ENCODE results near the gene CHST12.
"Not testable (repeated sequence)": the region's sequence is repeated elsewhere in the genome, so short reads cannot be mapped to it uniquely, and the experiment has no call there.

CHST12 gene

GRCh38 chr7:2362385-2363088 is 40.9 kb upstream of the CHST12 start:
- Histone ChIP-seq H3K4me3 (ENCODE audit: low read depth, low read length) (no peak overlapping the region), H3K27me3 (ENCODE audit: control insufficient read depth, insufficient read depth, low read length) (no peaks in the 10 kb centered on the region), H3K9ac (ENCODE audit: low read depth, low read length) (no peak overlapping the region), H3K27ac (ENCODE audit: low read depth, low read length) (no peak overlapping the region), H3K9me3 (ENCODE audit: control insufficient read depth, insufficient read depth, low read length) (no peaks in the 10 kb centered on the region), H3K4me1 (ENCODE audit: control insufficient read depth, insufficient read depth, low read length) (no peaks in the 10 kb centered on the region), H3K36me3 (ENCODE audit: control insufficient read depth, insufficient read depth, low read length) (peaks cover 93% of the 10 kb centered on the region)

- H3K27me3 ChIP-seq (ENCODE audit: control insufficient read depth, insufficient read depth, low read length), result no peaks in the 10 kb centered on the region
- peaks cover 100% of the 10 kb centered on the region for H3K36me3 ChIP-seq (ENCODE audit: control insufficient read depth, insufficient read depth, low read length)
- no peak overlapping the region for H3K9ac ChIP-seq (ENCODE audit: low read depth, low read length)
- no peak overlapping the region for H3K4me3 ChIP-seq (ENCODE audit: low read depth, low read length)
- H3K4me1 ChIP-seq (ENCODE audit: control insufficient read depth, insufficient read depth, low read length), result no peaks in the 10 kb centered on the region
- no peak overlapping the region for H3K27ac ChIP-seq (ENCODE audit: low read depth, low read length)
- H3K9me3 ChIP-seq (ENCODE audit: control insufficient read depth, insufficient read depth, low read length), result no peaks in the 10 kb centered on the region
These were observed 34.3 kb upstream of the CHST12 start for GRCh38 chr7:2369139-2369538.

GRCh38 chr7:2371329-2371728 is 32.1 kb upstream of the CHST12 start:
- no peaks in the 10 kb centered on the region for H3K4me1 ChIP-seq (ENCODE audit: control insufficient read depth, insufficient read depth, low read length)
- no peak overlapping the region for H3K27ac ChIP-seq (ENCODE audit: low read depth, low read length)
- no peaks in the 10 kb centered on the region for H3K27me3 ChIP-seq (ENCODE audit: control insufficient read depth, insufficient read depth, low read length)
- peaks cover 100% of the 10 kb centered on the region for H3K36me3 ChIP-seq (ENCODE audit: control insufficient read depth, insufficient read depth, low read length)
- H3K4me3 ChIP-seq (ENCODE audit: low read depth, low read length), result no peak overlapping the region
- H3K9ac ChIP-seq (ENCODE audit: low read depth, low read length), result no peak overlapping the region
- no peaks in the 10 kb centered on the region for H3K9me3 ChIP-seq (ENCODE audit: control insufficient read depth, insufficient read depth, low read length)

GRCh38 chr7:2372724-2373123 is 30.7 kb upstream of the CHST12 start:
- Histone ChIP-seq H3K4me3 (ENCODE audit: low read depth, low read length) (no peak overlapping the region), H3K4me1 (ENCODE audit: control insufficient read depth, insufficient read depth, low read length) (no peaks in the 10 kb centered on the region), H3K36me3 (ENCODE audit: control insufficient read depth, insufficient read depth, low read length) (peaks cover 97% of the 10 kb centered on the region), H3K27ac (ENCODE audit: low read depth, low read length) (no peak overlapping the region), H3K9me3 (ENCODE audit: control insufficient read depth, insufficient read depth, low read length) (no peaks in the 10 kb centered on the region), H3K27me3 (ENCODE audit: control insufficient read depth, insufficient read depth, low read length) (no peaks in the 10 kb centered on the region), H3K9ac (ENCODE audit: low read depth, low read length) (no peak overlapping the region)

DNA sequence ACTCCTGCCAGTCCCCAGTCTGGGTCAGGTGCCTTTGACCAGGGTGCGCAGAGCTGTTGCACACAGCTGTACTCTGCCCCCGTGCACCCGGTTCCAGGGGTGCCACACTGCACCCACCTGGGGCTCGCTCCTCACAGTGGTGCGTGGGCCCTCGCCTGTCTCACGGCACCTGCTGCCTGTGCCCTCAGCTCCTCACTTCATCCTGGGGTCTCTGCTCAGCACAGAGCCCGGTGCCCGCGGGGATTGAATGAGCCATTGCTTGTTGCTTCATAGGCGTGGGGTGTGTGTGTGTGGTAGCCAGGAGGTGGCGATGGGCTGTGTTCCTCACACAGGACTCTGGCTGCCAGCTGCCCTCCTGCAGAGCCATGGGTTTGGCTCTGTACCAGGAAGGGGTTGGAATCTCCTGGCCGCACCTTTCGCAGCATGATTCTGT is 30.3 kb upstream of the CHST12 start:
- H3K9ac ChIP-seq (ENCODE audit: low read depth, low read length), result no peak overlapping the region
- no peak overlapping the region for H3K27ac ChIP-seq (ENCODE audit: low read depth, low read length)
- H3K9me3 ChIP-seq (ENCODE audit: control insufficient read depth, insufficient read depth, low read length), result no peaks in the 10 kb centered on the region
- no peak overlapping the region for H3K4me3 ChIP-seq (ENCODE audit: low read depth, low read length)
- H3K36me3 ChIP-seq (ENCODE audit: control insufficient read depth, insufficient read depth, low read length), result peaks cover 95% of the 10 kb centered on the region
- H3K4me1 ChIP-seq (ENCODE audit: control insufficient read depth, insufficient read depth, low read length), result no peaks in the 10 kb centered on the region
- no peaks in the 10 kb centered on the region for H3K27me3 ChIP-seq (ENCODE audit: control insufficient read depth, insufficient read depth, low read length)

- no peaks in the 10 kb centered on the region for H3K27me3 ChIP-seq (ENCODE audit: control insufficient read depth, insufficient read depth, low read length)
- no peak overlapping the region for H3K9ac ChIP-seq (ENCODE audit: low read depth, low read length)
- H3K27ac ChIP-seq (ENCODE audit: low read depth, low read length), result no peak overlapping the region
- no peaks in the 10 kb centered on the region for H3K4me1 ChIP-seq (ENCODE audit: control insufficient read depth, insufficient read depth, low read length)
- no peaks in the 10 kb centered on the region for H3K9me3 ChIP-seq (ENCODE audit: control insufficient read depth, insufficient read depth, low read length)
- no peak overlapping the region for H3K4me3 ChIP-seq (ENCODE audit: low read depth, low read length)
- peaks cover 95% of the 10 kb centered on the region for H3K36me3 ChIP-seq (ENCODE audit: control insufficient read depth, insufficient read depth, low read length)
These were observed 29.8 kb upstream of the CHST12 start for GRCh38 chr7:2373646-2374045.

GRCh38 chr7:2374401-2374800 is 29.0 kb upstream of the CHST12 start:
- H3K9me3 ChIP-seq (ENCODE audit: control insufficient read depth, insufficient read depth, low read length), result no peaks in the 10 kb centered on the region
- H3K4me3 ChIP-seq (ENCODE audit: low read depth, low read length), result no peak overlapping the region
- no peaks in the 10 kb centered on the region for H3K4me1 ChIP-seq (ENCODE audit: control insufficient read depth, insufficient read depth, low read length)
- H3K9ac ChIP-seq (ENCODE audit: low read depth, low read length), result no peak overlapping the region
- no peaks in the 10 kb centered on the region for H3K27me3 ChIP-seq (ENCODE audit: control insufficient read depth, insufficient read depth, low read length)
- H3K27ac ChIP-seq (ENCODE audit: low read depth, low read length), result no peak overlapping the region
- peaks cover 95% of the 10 kb centered on the region for H3K36me3 ChIP-seq (ENCODE audit: control insufficient read depth, insufficient read depth, low read length)

- H3K9me3 ChIP-seq (ENCODE audit: control insufficient read depth, insufficient read depth, low read length), result no peaks in the 10 kb centered on the region
- peaks cover 95% of the 10 kb centered on the region for H3K36me3 ChIP-seq (ENCODE audit: control insufficient read depth, insufficient read depth, low read length)
- no peaks in the 10 kb centered on the region for H3K4me1 ChIP-seq (ENCODE audit: control insufficient read depth, insufficient read depth, low read length)
- no peak overlapping the region for H3K27ac ChIP-seq (ENCODE audit: low read depth, low read length)
- no peak overlapping the region for H3K9ac ChIP-seq (ENCODE audit: low read depth, low read length)
- H3K4me3 ChIP-seq (ENCODE audit: low read depth, low read length), result no peak overlapping the region
- H3K27me3 ChIP-seq (ENCODE audit: control insufficient read depth, insufficient read depth, low read length), result no peaks in the 10 kb centered on the region
These were observed 28.3 kb upstream of the CHST12 start for GRCh38 chr7:2374830-2375728.

DNA sequence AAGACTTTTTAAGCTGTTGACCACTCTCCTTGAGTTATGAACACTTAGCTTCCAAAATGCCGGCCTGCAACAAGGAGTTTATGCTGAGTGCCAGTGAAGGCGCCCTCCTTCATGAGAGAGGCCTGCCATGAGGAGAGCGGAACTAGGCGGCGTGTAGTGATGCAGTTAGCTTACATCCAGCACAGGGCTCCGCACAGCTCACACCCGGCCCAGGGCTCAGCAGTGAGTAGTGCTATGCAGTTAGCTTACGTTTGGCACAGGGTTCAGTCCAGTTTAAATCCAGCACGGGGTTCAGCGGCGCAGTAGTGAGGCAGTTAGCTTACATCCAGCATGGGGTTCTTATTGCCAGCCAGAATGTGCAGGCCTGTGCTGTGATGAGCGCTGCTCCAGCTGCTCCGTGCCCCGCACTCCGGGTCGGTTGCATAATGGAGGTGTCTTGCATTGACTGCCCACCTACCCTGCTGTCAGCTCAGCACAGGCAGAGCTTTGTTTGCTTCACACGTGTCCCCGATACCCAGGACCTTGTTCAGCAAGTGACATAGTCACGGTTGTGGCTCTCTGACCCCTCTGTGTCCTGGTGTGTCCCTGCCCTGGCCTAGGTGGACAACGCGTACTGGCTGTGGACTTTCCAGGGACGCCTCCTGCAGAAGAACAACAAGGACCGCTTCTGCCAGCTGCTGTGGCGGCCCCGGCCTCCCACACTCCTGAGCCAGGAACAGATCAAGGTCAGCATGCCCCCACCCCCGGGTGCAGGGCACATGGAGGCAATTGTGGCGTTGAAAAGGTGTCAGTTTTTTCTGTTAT is 26.9 kb upstream of the CHST12 start:
- no peaks in the 10 kb centered on the region for H3K27me3 ChIP-seq (ENCODE audit: control insufficient read depth, insufficient read depth, low read length)
- H3K27ac ChIP-seq (ENCODE audit: low read depth, low read length), result no peak overlapping the region
- H3K9ac ChIP-seq (ENCODE audit: low read depth, low read length), result no peak overlapping the region
- no peak overlapping the region for H3K4me3 ChIP-seq (ENCODE audit: low read depth, low read length)
- no peaks in the 10 kb centered on the region for H3K4me1 ChIP-seq (ENCODE audit: control insufficient read depth, insufficient read depth, low read length)
- H3K9me3 ChIP-seq (ENCODE audit: control insufficient read depth, insufficient read depth, low read length), result no peaks in the 10 kb centered on the region
- peaks cover 95% of the 10 kb centered on the region for H3K36me3 ChIP-seq (ENCODE audit: control insufficient read depth, insufficient read depth, low read length)

DNA sequence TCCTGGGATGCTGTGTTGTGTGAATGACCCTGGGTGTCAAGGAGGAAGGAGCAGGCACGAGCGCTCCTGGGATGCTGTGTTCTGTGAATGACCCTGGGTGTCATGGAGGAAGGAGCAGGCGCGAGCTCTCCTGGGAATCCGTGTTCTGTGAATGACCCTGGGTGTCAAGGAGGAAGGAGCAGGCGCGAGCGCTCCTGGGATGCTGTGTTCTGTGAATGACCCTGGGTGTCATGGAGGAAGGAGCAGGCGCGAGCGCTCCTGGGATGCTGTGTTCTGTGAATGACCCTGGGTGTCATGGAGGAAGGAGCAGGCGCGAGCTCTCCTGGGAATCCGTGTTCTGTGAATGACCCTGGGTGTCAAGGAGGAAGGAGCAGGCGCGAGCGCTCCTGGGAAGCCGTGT is 25.9 kb upstream of the CHST12 start:
- peaks cover 94% of the 10 kb centered on the region for H3K36me3 ChIP-seq (ENCODE audit: control insufficient read depth, insufficient read depth, low read length)
- H3K27ac ChIP-seq (ENCODE audit: low read depth, low read length); H3K4me3 ChIP-seq (ENCODE audit: low read depth, low read length); H3K4me1 ChIP-seq (ENCODE audit: control insufficient read depth, insufficient read depth, low read length); H3K9me3 ChIP-seq (ENCODE audit: control insufficient read depth, insufficient read depth, low read length); H3K27me3 ChIP-seq (ENCODE audit: control insufficient read depth, insufficient read depth, low read length); H3K9ac ChIP-seq (ENCODE audit: low read depth, low read length): not testable (repeated sequence)
